ENCODE measurements around the gene PIK3R4.

- TF ChIP-seq CTCF (IDR thresholded peaks at IDR 0.05): no peak
- no peak for TF ChIP-seq RXRA (IDR thresholded peaks at IDR 0.05; ENCODE audit: borderline replicate concordance, low read depth)
- TF ChIP-seq, protein P1, sequence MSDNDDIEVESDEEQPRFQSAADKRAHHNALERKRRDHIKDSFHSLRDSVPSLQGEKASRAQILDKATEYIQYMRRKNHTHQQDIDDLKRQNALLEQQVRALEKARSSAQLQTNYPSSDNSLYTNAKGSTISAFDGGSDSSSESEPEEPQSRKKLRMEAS (IDR thresholded peaks at IDR 0.05; ENCODE audit: low read depth): no peak
- no peak for TF ChIP-seq POLR2AphosphoS5 (IDR thresholded peaks at IDR 0.05; ENCODE audit: low read depth, low read length)
- no peak for TF ChIP-seq SMC3 (IDR thresholded peaks at IDR 0.05; ENCODE audit: low read depth, low read length)
These were observed 37.0 kb downstream of the PIK3R4 start for GRCh38 chr3:130709671-130710070.
